AG04450 (cell line): Measurements from ENCODE around the gene THEM5. TPM values are rescaled to one million over a fixed set of nuclear protein-coding genes. Genes with fewer than 3 reads are reported as not detected.

Experiments
- CTCF ChIA-PET: fragments of 300-600, 350-600 bp; formaldehyde crosslinking; extraction: SDS; loops from one replicate; lab custom pipeline; 2022; ENCODE audit warnings: antibody characterized with exemption, inconsistent platforms; lab: Charles Lee
- POLR2A ChIA-PET: fragments of 350-600 bp; formaldehyde crosslinking; extraction: SDS; loops from one replicate; lab custom pipeline; 2021; ENCODE audit warnings: antibody characterized with exemption, inconsistent platforms; lab: Yijun Ruan, JAX
- DNase-seq: peaks from one replicate; pipeline ENCODE4 v3.0.0-alpha.2; 2011; ENCODE audit warnings: low read depth, low spot score
- H3K27ac ChIP-seq: one replicate; pipeline ENCODE4 v1.5.1; 2012; ENCODE audit warnings: low read depth, low read length, control low read depth
- H3K27me3 ChIP-seq: one replicate; pipeline ENCODE4 v1.6.0; 2012; ENCODE audit warnings: low read length; ENCODE audit not compliant: control insufficient read depth, insufficient read depth
- H3K4me3 ChIP-seq: 2 replicates; pipeline ENCODE4 v1.5.1; 2011; ENCODE audit warnings: mild to moderate bottlenecking, low read depth, low read length, control low read depth
- H3K9me3 ChIP-seq: 2 replicates; pipeline ENCODE4 v1.5.1; 2012; ENCODE audit warnings: low read length; ENCODE audit not compliant: control insufficient read depth, insufficient read depth
- polyA plus RNA-seq: library from polyadenylated mRNA; depleted of rRNA; stranded (reverse); fragments of >200 nt; gene quantifications from 2 replicates; pipeline ENCODE4 v1.2.3, GENCODE V29; 2011
- TF ChIP-seq, protein P1 (sequence below): IDR thresholded peaks from 2 replicates; pipeline ENCODE4 v1.5.1; 2011; ENCODE audit warnings: low read depth, low read length, control low read depth, inconsistent platforms

THEM5 gene
- polyA plus RNA-seq, 1 experiment: not detected

DNA sequence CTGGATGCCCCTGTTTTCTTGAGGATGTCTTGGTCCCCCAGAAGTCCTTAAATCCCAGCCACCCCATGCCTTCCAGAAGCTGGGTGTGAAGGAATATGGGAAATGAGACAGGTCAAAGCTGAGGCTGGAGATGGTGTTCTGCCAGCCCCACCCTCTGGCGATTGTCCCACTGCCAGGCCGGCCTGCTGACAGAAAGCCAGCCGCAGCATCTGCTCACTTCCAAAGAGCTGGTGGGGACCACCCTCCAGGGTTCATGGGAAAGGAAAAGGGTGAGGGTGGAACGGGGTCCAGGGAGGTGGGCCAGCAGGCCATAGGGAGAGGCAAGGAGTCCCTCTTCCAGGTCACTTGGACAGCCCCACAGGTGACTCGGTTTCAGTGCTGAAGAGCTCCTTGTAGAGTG, 46.4 kb downstream of the THEM5 start:
- no peak for DNase-seq
- Histone ChIP-seq H3K4me3 (no peak overlapping the region), H3K27ac (no peak overlapping the region), H3K27me3 (peaks cover 59% of the 10 kb centered on the region), H3K9me3 (no peaks in the 10 kb centered on the region)
- TF ChIP-seq, protein P1, sequence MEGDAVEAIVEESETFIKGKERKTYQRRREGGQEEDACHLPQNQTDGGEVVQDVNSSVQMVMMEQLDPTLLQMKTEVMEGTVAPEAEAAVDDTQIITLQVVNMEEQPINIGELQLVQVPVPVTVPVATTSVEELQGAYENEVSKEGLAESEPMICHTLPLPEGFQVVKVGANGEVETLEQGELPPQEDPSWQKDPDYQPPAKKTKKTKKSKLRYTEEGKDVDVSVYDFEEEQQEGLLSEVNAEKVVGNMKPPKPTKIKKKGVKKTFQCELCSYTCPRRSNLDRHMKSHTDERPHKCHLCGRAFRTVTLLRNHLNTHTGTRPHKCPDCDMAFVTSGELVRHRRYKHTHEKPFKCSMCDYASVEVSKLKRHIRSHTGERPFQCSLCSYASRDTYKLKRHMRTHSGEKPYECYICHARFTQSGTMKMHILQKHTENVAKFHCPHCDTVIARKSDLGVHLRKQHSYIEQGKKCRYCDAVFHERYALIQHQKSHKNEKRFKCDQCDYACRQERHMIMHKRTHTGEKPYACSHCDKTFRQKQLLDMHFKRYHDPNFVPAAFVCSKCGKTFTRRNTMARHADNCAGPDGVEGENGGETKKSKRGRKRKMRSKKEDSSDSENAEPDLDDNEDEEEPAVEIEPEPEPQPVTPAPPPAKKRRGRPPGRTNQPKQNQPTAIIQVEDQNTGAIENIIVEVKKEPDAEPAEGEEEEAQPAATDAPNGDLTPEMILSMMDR: no peak
- ChIA-PET CTCF (no interaction called here), POLR2A (no interaction called here)

GRCh38 chr1:151806170-151806569, 47.3 kb downstream of the THEM5 start:
- CTCF ChIA-PET: no interaction called here
- DNase-seq: no peak
- no peaks in the 10 kb centered on the region; the same call in 1 of the 2 replicates for H3K9me3 ChIP-seq
- TF ChIP-seq, protein P1: no peak
- H3K27ac ChIP-seq: no peak overlapping the region
- no peak overlapping the region for H3K4me3 ChIP-seq
- POLR2A ChIA-PET: no interaction called here
- H3K27me3 ChIP-seq: peaks cover 59% of the 10 kb centered on the region

GRCh38 chr1:151805066-151805820, 48.3 kb downstream of the THEM5 start, which contains the start of gene LINGO4:
TSS of gene LINGO4 (minus strand) at chr1:151805419. CDS start at chr1:151802704, 2,715 bp downstream.
- CTCF ChIA-PET: no interaction called here
- peaks cover 64% of the 10 kb centered on the region for H3K27me3 ChIP-seq
- no peak for DNase-seq
- POLR2A ChIA-PET: no interaction called here
- H3K4me3 ChIP-seq: no peak within 1 kb of the TSS
- no peaks in the 10 kb centered on the region; the same call in 1 of the 2 replicates for H3K9me3 ChIP-seq
- H3K27ac ChIP-seq: no peak within 1 kb of the TSS
- TF ChIP-seq, protein P1: no peak

GRCh38 chr1:151803915-151804314, 49.6 kb downstream of the THEM5 start:
- Histone ChIP-seq H3K4me3 (no peak overlapping the region), H3K27me3 (peaks cover 75% of the 10 kb centered on the region), H3K27ac (no peak overlapping the region), H3K9me3 (no peaks in the 10 kb centered on the region; the same call in 1 of the 2 replicates)
- TF ChIP-seq, protein P1: no peak
- no peak for DNase-seq
- CTCF ChIA-PET: no interaction called here
- POLR2A ChIA-PET: no interaction called here

DNA sequence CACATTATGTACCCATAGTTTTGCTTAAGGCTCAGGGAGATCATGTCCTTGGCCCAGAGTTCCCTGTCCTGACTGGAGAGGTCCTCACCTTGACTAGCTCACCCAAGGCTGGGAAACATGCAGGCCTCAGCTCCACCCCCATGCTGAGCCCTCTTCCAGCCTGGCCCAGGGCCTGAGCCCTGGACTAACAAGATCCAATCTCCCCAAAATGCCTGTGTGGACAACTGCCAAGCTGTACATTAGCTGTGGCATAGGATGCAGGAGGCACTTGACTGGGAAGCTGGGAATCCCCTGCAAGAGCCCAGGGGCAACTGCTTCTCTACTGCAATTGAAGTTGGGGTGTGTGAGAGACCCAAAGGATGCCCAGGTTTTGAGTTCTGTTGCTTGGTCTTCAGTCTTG, 50.3 kb downstream of the THEM5 start:
- POLR2A ChIA-PET: no interaction called here
- no peaks in the 10 kb centered on the region; the same call in 1 of the 2 replicates for H3K9me3 ChIP-seq
- TF ChIP-seq, protein P1: no peak
- H3K4me3 ChIP-seq: no peak overlapping the region
- DNase-seq: no peak
- CTCF ChIA-PET: no interaction called here
- no peak overlapping the region for H3K27ac ChIP-seq
- peaks cover 76% of the 10 kb centered on the region for H3K27me3 ChIP-seq
